H9 (cell line): Measurements from ENCODE around the gene TMEM63B. TPM values are rescaled to one million over a fixed set of nuclear protein-coding genes. Genes with fewer than 3 reads are reported as not detected.

Source experiments
- DNase-seq: peaks from one replicate; pipeline ENCODE4 v3.0.0-alpha.2; 2017
- H2AFZ ChIP-seq: one replicate; pipeline ENCODE4 v1.6.1; 2013; ENCODE audit warnings: mild to moderate bottlenecking, low read length, control low read depth, moderate library complexity
- H2AK5ac ChIP-seq: 2 replicates; pipeline ENCODE4 v1.6.1; 2013; ENCODE audit warnings: low read length, control low read depth, mixed read lengths; ENCODE audit not compliant: insufficient read length
- H2BK120ac ChIP-seq: one replicate; pipeline ENCODE4 v1.6.1; 2013; ENCODE audit warnings: low read depth, mild to moderate bottlenecking, low read length, control low read depth, inconsistent platforms; ENCODE audit not compliant: poor library complexity, severe bottlenecking
- H2BK12ac ChIP-seq: 2 replicates; pipeline ENCODE4 v1.6.1; 2013; ENCODE audit warnings: low read length, control low read depth, mixed read lengths, low read depth; ENCODE audit not compliant: insufficient read length
- H2BK15ac ChIP-seq: 2 replicates; pipeline ENCODE4 v1.6.1; 2013; ENCODE audit warnings: low read depth, low read length, control low read depth
- H2BK20ac ChIP-seq: one replicate; pipeline ENCODE4 v1.6.1; 2013; ENCODE audit warnings: low read depth, mild to moderate bottlenecking, low read length, control low read depth, inconsistent platforms; ENCODE audit not compliant: poor library complexity, severe bottlenecking
- H2BK5ac ChIP-seq: 2 replicates; pipeline ENCODE4 v1.6.1; 2013; ENCODE audit warnings: low read length, control low read depth, mixed read lengths; ENCODE audit not compliant: insufficient read length
- H3K14ac ChIP-seq: 2 replicates; pipeline ENCODE4 v1.6.1; 2013; ENCODE audit warnings: low read length, control low read depth; ENCODE audit not compliant: insufficient read depth
- H3K18ac ChIP-seq: 2 replicates; pipeline ENCODE4 v1.6.1; 2013; ENCODE audit warnings: low read depth, mild to moderate bottlenecking, mixed read lengths, low read length, control low read depth; ENCODE audit not compliant: insufficient read length
- H3K23ac ChIP-seq: 2 replicates; pipeline ENCODE4 v1.6.1; 2013; ENCODE audit warnings: low read length, control low read depth, mixed read lengths, low read depth; ENCODE audit not compliant: insufficient read length
- H3K23me2 ChIP-seq: 2 replicates; pipeline ENCODE4 v1.6.1; 2013; ENCODE audit warnings: low read depth, mild to moderate bottlenecking, mixed read lengths, low read length, control low read depth; ENCODE audit not compliant: insufficient read length, poor library complexity, severe bottlenecking
- H3K27ac ChIP-seq: 2 replicates; pipeline ENCODE4 v1.5.1; 2013; ENCODE audit warnings: low read length, control low read depth, mixed read lengths, low read depth; ENCODE audit not compliant: insufficient read length
- H3K27me3 ChIP-seq: 2 replicates; pipeline ENCODE4 v1.6.1; 2013; ENCODE audit warnings: low read length, control low read depth, inconsistent platforms; ENCODE audit not compliant: insufficient read depth
- H3K4ac ChIP-seq: 2 replicates; pipeline ENCODE4 v1.6.1; 2013; ENCODE audit warnings: low read depth, mild to moderate bottlenecking, control low read depth, inconsistent platforms, low read length, moderate library complexity
- H3K4me1 ChIP-seq: 2 replicates; pipeline ENCODE4 v1.6.1; 2013; ENCODE audit warnings: low read length, control low read depth, inconsistent platforms; ENCODE audit not compliant: insufficient read depth
- H3K4me2 ChIP-seq: 2 replicates; pipeline ENCODE4 v1.6.1; 2013; ENCODE audit warnings: low read length, control low read depth, mixed read lengths; ENCODE audit not compliant: insufficient read length, insufficient read depth
- H3K56ac ChIP-seq: 2 replicates; pipeline ENCODE4 v1.6.1; 2013; ENCODE audit warnings: low read depth, mild to moderate bottlenecking, mixed read lengths, low read length, control low read depth; ENCODE audit not compliant: insufficient read length
- H3K79me1 ChIP-seq: 2 replicates; pipeline ENCODE4 v1.6.1; 2013; ENCODE audit warnings: low read depth, mild to moderate bottlenecking, moderate library complexity, low read length, control low read depth, inconsistent platforms; ENCODE audit not compliant: insufficient read depth, poor library complexity, severe bottlenecking
- H3K79me2 ChIP-seq: 2 replicates; pipeline ENCODE4 v1.6.1; 2013; ENCODE audit warnings: low read length, control low read depth, inconsistent platforms; ENCODE audit not compliant: insufficient read depth
- H3K9ac ChIP-seq: 2 replicates; pipeline ENCODE4 v1.6.1; 2013; ENCODE audit warnings: low read length, control low read depth, mixed read lengths; ENCODE audit not compliant: insufficient read length; ENCODE audit errors: extremely low read depth
- H3K9me3 ChIP-seq: one replicate; pipeline ENCODE4 v1.6.1; 2013; ENCODE audit warnings: low read depth, low read length, inconsistent platforms; ENCODE audit not compliant: control insufficient read depth
- H3T11ph ChIP-seq: one replicate; pipeline ENCODE4 v1.6.1; 2013; ENCODE audit warnings: mild to moderate bottlenecking, low read length, control low read depth, inconsistent platforms
- H4K20me1 ChIP-seq: one replicate; pipeline ENCODE4 v1.6.1; 2013; ENCODE audit not compliant: control insufficient read depth, insufficient read length, insufficient read depth
- H4K5ac ChIP-seq: 2 replicates; pipeline ENCODE4 v1.6.1; 2013; ENCODE audit warnings: low read depth, mild to moderate bottlenecking, mixed read lengths, low read length, control low read depth; ENCODE audit not compliant: insufficient read length
- H4K8ac ChIP-seq: replicated peaks from 2 replicates; pipeline ENCODE4 v1.6.1; 2013; ENCODE audit warnings: low read length, control low read depth, mixed read lengths, low read depth; ENCODE audit not compliant: insufficient read length
- H4K91ac ChIP-seq: 2 replicates; pipeline ENCODE4 v1.6.1; 2013; ENCODE audit warnings: low read depth, mild to moderate bottlenecking, moderate library complexity, mixed read lengths, low read length, control low read depth; ENCODE audit not compliant: insufficient read length
- H3K27ac Mint-ChIP-seq, 3 experiments: 2 replicates in 2 of 3; 3 replicates in 1 of 3; pipeline ENCODE4 v1.8.0; 2020 to 2021; ENCODE audit warnings: mixed read lengths in 3 of 3, mild to moderate bottlenecking in 1 of 3, moderate library complexity in 1 of 3
- H3K27me3 Mint-ChIP-seq: 2 replicates; pipeline ENCODE4 v1.8.0; 2021; ENCODE audit warnings: low read depth, mild to moderate bottlenecking, moderate library complexity, mixed read lengths
- H3K36me3 Mint-ChIP-seq, 3 experiments: 2 replicates in 2 of 3; 3 replicates in 1 of 3; pipeline ENCODE4 v1.8.0; 2020 to 2021; ENCODE audit warnings: low read depth in 3 of 3, mixed read lengths in 3 of 3; ENCODE audit not compliant: insufficient read depth in 1 of 3
- H3K4me1 Mint-ChIP-seq, 2 experiments: 2 replicates each; pipeline ENCODE4 v1.8.0; 2020; ENCODE audit warnings: mixed read lengths in 2 of 2
- H3K4me3 Mint-ChIP-seq, 2 experiments: 2 replicates in 1 of 2; 3 replicates in 1 of 2; pipeline ENCODE4 v1.8.0; 2020 to 2021; ENCODE audit warnings: mild to moderate bottlenecking in 2 of 2, mixed read lengths in 2 of 2, moderate library complexity in 1 of 2
- H3K9me3 Mint-ChIP-seq, 2 experiments: 2 replicates in 1 of 2; 3 replicates in 1 of 2; pipeline ENCODE4 v1.8.0; 2020; ENCODE audit warnings: mild to moderate bottlenecking in 2 of 2, mixed read lengths in 2 of 2, moderate library complexity in 1 of 2
- CTCF ChIP-seq: fragments of 200-600 bp; sonication (generic); conservative IDR thresholded peaks from 3 replicates; pipeline ENCODE4 v1.8.0; 2021; ENCODE audit warnings: antibody characterized with exemption, mild to moderate bottlenecking
- WGBS: extraction: QIAGEN DNeasy Blood & Tissue Kit; methylation state at CpG from one replicate; pipeline ENCODE4 v1.1.7; 2013; ENCODE audit warnings: missing lambda C conversion rate, low lambda C conversion rate, mixed read lengths; ENCODE audit not compliant: insufficient read length; ENCODE audit errors: extremely low coverage; 5-methylcytosine and 5-hydroxymethylcytosine counted together
- total RNA-seq: library from RNA; stranded (reverse); gene quantifications from 2 replicates; pipeline ENCODE4 v1.2.1, GENCODE V29; 2021

The TMEM63B gene
- total RNA-seq, 1 experiment from 2014 or later = 56.3 TPM

- no peak overlapping the region for H4K91ac ChIP-seq
- no peak overlapping the region for H3K18ac ChIP-seq
- H3K4me1 Mint-ChIP-seq = peaks cover 17 to 21% of the 10 kb centered on the region in 2 experiments
- H3K9me3 Mint-ChIP-seq = no peaks in the 10 kb centered on the region
- H2BK5ac ChIP-seq = no peak overlapping the region
- 0 out of 2 replicates have a peak, but pooled peaks cover 1% of the 10 kb centered on the region for H3K79me2 ChIP-seq
- no peak overlapping the region for H3K14ac ChIP-seq
- no peak overlapping the region for H3K23ac ChIP-seq
- no peak overlapping the region for H2BK15ac ChIP-seq
- H3K4ac ChIP-seq = no peak overlapping the region
- H3K27me3 Mint-ChIP-seq = no peaks in the 10 kb centered on the region
- TF ChIP-seq CTCF = no peak
- no peak overlapping the region for H2AK5ac ChIP-seq
- WGBS = no CpG with 5 or more reads among the region's 3 CpGs
- H2AFZ ChIP-seq = no peak overlapping the region
- no peak overlapping the region for H2BK12ac ChIP-seq
- H3K4me2 ChIP-seq = no peak overlapping the region
- H3K9me3 ChIP-seq = no peaks in the 10 kb centered on the region
- no peak overlapping the region for H3K4me3 Mint-ChIP-seq
- H2BK20ac ChIP-seq = no peak overlapping the region
- H3K23me2 ChIP-seq = no peaks in the 10 kb centered on the region
- no peak overlapping the region for H4K8ac ChIP-seq
- H4K20me1 ChIP-seq = no peaks in the 10 kb centered on the region
- no peaks in the 10 kb centered on the region for H3K4me1 ChIP-seq
- H3K56ac ChIP-seq = no peak overlapping the region
- no peak overlapping the region for H3K9ac ChIP-seq
- no peak for DNase-seq
- no peak overlapping the region for H4K5ac ChIP-seq
- peaks cover 9% of the 10 kb centered on the region for H3K79me1 ChIP-seq
- no peak overlapping the region for H3T11ph ChIP-seq
- no peak overlapping the region for H3K27ac ChIP-seq
- H3K27me3 ChIP-seq = no peaks in the 10 kb centered on the region
- peak overlapping the region in 1 of 3 experiments; percentile 69; a peak in 1 of 7 replicates for H3K27ac Mint-ChIP-seq
- peaks cover 24 to 78% (median 76%) of the 10 kb centered on the region in 3 experiments; a peak in 6 of 7 replicates for H3K36me3 Mint-ChIP-seq
- no peak overlapping the region for H2BK120ac ChIP-seq
Observed at GRCh38 chr6:44105993-44106740, 21.2 kb upstream of the TMEM63B start.
